Activated naive CD4-positive, alpha-beta T cell treated with anti-CD3 and anti-CD28 coated beads for 36 hours (primary cell): ENCODE results near the gene DELE1. TPM values are rescaled to one million over a fixed set of nuclear protein-coding genes. Genes with fewer than 3 reads are reported as not detected.
A peak's percentile ranks its signal among the peaks of the same experiment; 100 is the strongest.
"Not testable (repeated sequence)": the region's sequence is repeated elsewhere in the genome, so short reads cannot be mapped to it uniquely, and the experiment has no call there.

Experiments used
- CTCF ChIA-PET: fragments of 350-600 bp; sonication (Branson Sonifier 250); formaldehyde crosslinking; loops from one replicate; lab custom pipeline; 2021; ENCODE audit warnings: antibody characterized with exemption; lab: Charles Lee
- DNase-seq: peaks from one replicate; pipeline ENCODE4 v3.0.0-alpha.2; 2020
- H3K27ac Mint-ChIP-seq: one replicate; pipeline ENCODE4 v1.8.0; 2021; ENCODE audit warnings: mild to moderate bottlenecking, mixed read lengths
- H3K27me3 Mint-ChIP-seq: one replicate; pipeline ENCODE4 v1.8.0; 2021; ENCODE audit warnings: low read depth, mixed read lengths
- H3K36me3 Mint-ChIP-seq: one replicate; pipeline ENCODE4 v1.8.0; 2021; ENCODE audit warnings: low read depth, mixed read lengths
- H3K4me1 Mint-ChIP-seq: one replicate; pipeline ENCODE4 v1.8.0; 2021; ENCODE audit warnings: low read depth, mixed read lengths
- H3K4me3 Mint-ChIP-seq: one replicate; pipeline ENCODE4 v1.8.0; 2021; ENCODE audit warnings: mild to moderate bottlenecking, moderate library complexity, mixed read lengths
- H3K9me3 Mint-ChIP-seq: one replicate; pipeline ENCODE4 v1.8.0; 2021; ENCODE audit warnings: mixed read lengths
- intact Hi-C: fragments of 100-400 bp; cut with micrococcal nuclease; formaldehyde crosslinking; loops from one replicate; pipeline ENCODE4 v1.15.1; 2023
- total RNA-seq, 2 experiments: library from RNA; stranded (reverse); gene quantifications; one replicate each; pipeline ENCODE4 v1.2.3, GENCODE V29; 2021

The DELE1 gene
- total RNA-seq, 2 experiments from 2014 or later, result 48.0 to 50.6 TPM

- CTCF ChIA-PET, result interaction anchor here (0.6 to 8.6 kb wide), 57 partner anchors 8 to 241 kb away, joined by 3 to 161 read pairs (median 4); partner anchors contain the start of genes DELE1, PCDH12 and RNF14
- H3K27ac Mint-ChIP-seq, result no peak overlapping the region
- peaks cover 62% of the 10 kb centered on the region for H3K27me3 Mint-ChIP-seq
- H3K36me3 Mint-ChIP-seq, result no peaks in the 10 kb centered on the region
- peak; percentile 96 for DNase-seq
- no peaks in the 10 kb centered on the region for H3K9me3 Mint-ChIP-seq
- H3K4me1 Mint-ChIP-seq, result peaks cover 19% of the 10 kb centered on the region
- H3K4me3 Mint-ChIP-seq, result peak overlapping the region; percentile 65
- intact Hi-C loops, result loop anchor here (1.0 to 10.0 kb wide), 9 partner anchors 30 to 464 kb away; partner anchors contain the start of genes PCDHGA10 and PCDHGB7
These were observed 44.8 kb upstream of the DELE1 start for GRCh38 chr5:141878711-141879425.

- H3K4me3 Mint-ChIP-seq, result no peak overlapping the region
- H3K36me3 Mint-ChIP-seq, result no peaks in the 10 kb centered on the region
- CTCF ChIA-PET, result interaction anchor here (0.6 to 8.6 kb wide), 57 partner anchors 9 to 443 kb away, joined by 3 to 161 read pairs (median 5); partner anchors contain the start of genes DELE1, PCDH12 and RNF14
- H3K9me3 Mint-ChIP-seq, result no peaks in the 10 kb centered on the region
- no peak for DNase-seq
- intact Hi-C loops, result loop anchor here (1.0 to 10.0 kb wide), 9 partner anchors 30 to 465 kb away; partner anchors contain the start of genes PCDHGA10 and PCDHGB7
- peaks cover 19% of the 10 kb centered on the region for H3K4me1 Mint-ChIP-seq
- H3K27me3 Mint-ChIP-seq, result peaks cover 60% of the 10 kb centered on the region
- no peak overlapping the region for H3K27ac Mint-ChIP-seq
These were observed 44.3 kb upstream of the DELE1 start for GRCh38 chr5:141879426-141879759.

GRCh38 chr5:141879941-141880738 lies 43.5 kb upstream of the DELE1 start:
- H3K36me3 Mint-ChIP-seq, result no peaks in the 10 kb centered on the region
- no peak for DNase-seq

GRCh38 chr5:141880961-141881801 lies 42.5 kb upstream of the DELE1 start:
- Mint-ChIP-seq H3K9me3 (no peaks in the 10 kb centered on the region), H3K4me1 (peaks cover 19% of the 10 kb centered on the region), H3K4me3 (no peak overlapping the region), H3K27ac (no peak overlapping the region), H3K27me3 (peaks cover 58% of the 10 kb centered on the region), H3K36me3 (no peaks in the 10 kb centered on the region)
- CTCF ChIA-PET, result interaction anchor here (0.6 to 8.6 kb wide), 18 partner anchors 9 to 216 kb away, joined by 3 to 161 read pairs (median 10); partner anchors contain the start of genes DELE1 and PCDH12
- DNase-seq, result no peak
- intact Hi-C loops, result no loop called here

More at GRCh38 chr5:141879941-141880738, 43.5 kb upstream of the DELE1 start:
- no peak overlapping the region for H3K27ac Mint-ChIP-seq
- H3K9me3 Mint-ChIP-seq, result no peaks in the 10 kb centered on the region
- H3K4me1 Mint-ChIP-seq, result peaks cover 19% of the 10 kb centered on the region
- H3K27me3 Mint-ChIP-seq, result peaks cover 61% of the 10 kb centered on the region
- CTCF ChIA-PET, result interaction anchor here (0.6 to 8.6 kb wide), 43 partner anchors 10 to 442 kb away, joined by 3 to 161 read pairs (median 6); partner anchors contain the start of genes DELE1 and PCDH12
- intact Hi-C loops, result loop anchor here (1.0 to 10.0 kb wide), 9 partner anchors 31 to 465 kb away; partner anchors contain the start of genes PCDHGA10 and PCDHGB7
- no peak overlapping the region for H3K4me3 Mint-ChIP-seq

DNA sequence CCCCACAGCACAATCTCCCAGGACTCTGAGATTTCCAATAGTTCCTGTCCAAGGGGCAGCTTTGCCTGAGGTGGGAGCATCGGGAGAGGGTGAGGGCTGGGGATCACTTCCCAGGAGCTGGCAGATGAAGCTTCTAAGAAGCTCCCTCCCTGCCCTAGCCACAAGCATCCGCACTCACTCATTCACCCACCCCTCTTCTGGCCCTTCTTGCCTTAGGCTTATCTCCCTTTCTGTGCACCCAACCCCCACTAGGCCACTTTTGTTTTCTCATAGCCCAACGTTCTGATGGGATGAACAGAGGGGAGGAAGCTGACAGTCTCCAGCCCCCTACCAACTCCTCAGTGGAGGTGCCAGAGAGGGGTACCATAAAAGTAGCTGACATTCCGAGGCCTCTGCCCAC lies 41.8 kb upstream of the DELE1 start:
- CTCF ChIA-PET, result interaction anchor here (1.6 to 8.6 kb wide), 9 partner anchors 8 to 217 kb away, joined by 4 to 161 read pairs (median 25); partner anchors contain the start of gene PCDH12
- intact Hi-C loops, result no loop called here
- peaks cover 59% of the 10 kb centered on the region for H3K27me3 Mint-ChIP-seq

GRCh38 chr5:141882594-141883183 lies 41.0 kb upstream of the DELE1 start:
- no peak overlapping the region for H3K4me3 Mint-ChIP-seq
- CTCF ChIA-PET, result interaction anchor here (1.2 to 8.6 kb wide), 7 partner anchors 7 to 218 kb away, joined by 4 to 161 read pairs (median 50); no protein-coding TSS in a partner anchor
- no peaks in the 10 kb centered on the region for H3K9me3 Mint-ChIP-seq
- peaks cover 10% of the 10 kb centered on the region for H3K4me1 Mint-ChIP-seq
- DNase-seq, result no peak
- intact Hi-C loops, result no loop called here
- no peaks in the 10 kb centered on the region for H3K36me3 Mint-ChIP-seq
- peaks cover 51% of the 10 kb centered on the region for H3K27me3 Mint-ChIP-seq
- no peak overlapping the region for H3K27ac Mint-ChIP-seq

More for the DNA sequence above, 41.8 kb upstream of the DELE1 start:
- no peak overlapping the region for H3K4me3 Mint-ChIP-seq
- no peaks in the 10 kb centered on the region for H3K9me3 Mint-ChIP-seq
- no peak overlapping the region for H3K27ac Mint-ChIP-seq
- no peaks in the 10 kb centered on the region for H3K36me3 Mint-ChIP-seq
- no peak for DNase-seq
- peaks cover 19% of the 10 kb centered on the region for H3K4me1 Mint-ChIP-seq

GRCh38 chr5:141883184-141883891 lies 40.3 kb upstream of the DELE1 start:
- intact Hi-C loops, result no loop called here
- DNase-seq, result peak; percentile 48
- CTCF ChIA-PET, result interaction anchor here (1.2 to 7.7 kb wide), 4 partner anchors 77 to 219 kb away, joined by 4 to 102 read pairs (median 34); no protein-coding TSS in a partner anchor
- no peak overlapping the region for H3K4me3 Mint-ChIP-seq
- no peaks in the 10 kb centered on the region for H3K36me3 Mint-ChIP-seq
- H3K27ac Mint-ChIP-seq, result no peak overlapping the region
- no peaks in the 10 kb centered on the region for H3K9me3 Mint-ChIP-seq
- peaks cover 9% of the 10 kb centered on the region for H3K4me1 Mint-ChIP-seq
- peaks cover 48% of the 10 kb centered on the region for H3K27me3 Mint-ChIP-seq

DNA sequence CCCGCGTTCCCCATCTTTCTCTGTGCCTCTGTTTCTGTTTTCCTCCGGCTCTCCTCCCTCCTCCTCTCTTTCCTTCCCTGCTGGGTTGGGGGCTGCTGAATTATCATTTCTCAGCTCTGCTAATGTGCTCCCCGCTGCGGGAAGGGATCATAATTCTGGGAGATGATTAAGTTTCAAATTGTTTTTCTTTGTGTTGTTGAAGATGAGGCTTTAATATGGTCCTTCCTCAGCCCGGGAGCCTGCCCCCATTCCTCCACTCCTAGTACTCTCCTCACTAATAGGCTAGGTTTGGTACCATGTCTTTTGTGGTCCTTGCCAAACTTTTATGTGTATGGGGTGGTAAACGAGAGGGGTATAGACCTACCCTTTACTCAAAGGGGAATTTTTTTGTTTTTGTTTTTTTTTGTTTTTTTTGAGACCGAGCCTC lies 39.8 kb upstream of the DELE1 start:
- no peaks in the 10 kb centered on the region for H3K9me3 Mint-ChIP-seq
- peaks cover 45% of the 10 kb centered on the region for H3K27me3 Mint-ChIP-seq
- CTCF ChIA-PET, result interaction anchor here (1.2 to 7.7 kb wide), 4 partner anchors 76 to 219 kb away, joined by 4 to 102 read pairs (median 34); no protein-coding TSS in a partner anchor
- intact Hi-C loops, result no loop called here
- H3K4me3 Mint-ChIP-seq, result no peak overlapping the region
- no peaks in the 10 kb centered on the region for H3K36me3 Mint-ChIP-seq
- H3K27ac Mint-ChIP-seq, result no peak overlapping the region
- H3K4me1 Mint-ChIP-seq, result peaks cover 4% of the 10 kb centered on the region
- no peak for DNase-seq

- H3K27ac Mint-ChIP-seq, result no peak overlapping the region
- no peaks in the 10 kb centered on the region for H3K9me3 Mint-ChIP-seq
- H3K27me3 Mint-ChIP-seq, result peaks cover 24% of the 10 kb centered on the region
- no peaks in the 10 kb centered on the region for H3K36me3 Mint-ChIP-seq
- H3K4me3 Mint-ChIP-seq, result no peak overlapping the region
- CTCF ChIA-PET, result interaction anchor here (0.8 to 5.2 kb wide), 6 partner anchors 9 to 442 kb away, joined by 3 to 54 read pairs (median 3); partner anchors contain the start of gene PCDH12
- no peaks in the 10 kb centered on the region for H3K4me1 Mint-ChIP-seq
- intact Hi-C loops, result loop anchor here (1.0 to 2.0 kb wide), 2 partner anchors 25 to 71 kb away; no protein-coding TSS in a partner anchor
- peak; percentile 29 for DNase-seq
These were observed 34.3 kb upstream of the DELE1 start for GRCh38 chr5:141889282-141889871.

DNA sequence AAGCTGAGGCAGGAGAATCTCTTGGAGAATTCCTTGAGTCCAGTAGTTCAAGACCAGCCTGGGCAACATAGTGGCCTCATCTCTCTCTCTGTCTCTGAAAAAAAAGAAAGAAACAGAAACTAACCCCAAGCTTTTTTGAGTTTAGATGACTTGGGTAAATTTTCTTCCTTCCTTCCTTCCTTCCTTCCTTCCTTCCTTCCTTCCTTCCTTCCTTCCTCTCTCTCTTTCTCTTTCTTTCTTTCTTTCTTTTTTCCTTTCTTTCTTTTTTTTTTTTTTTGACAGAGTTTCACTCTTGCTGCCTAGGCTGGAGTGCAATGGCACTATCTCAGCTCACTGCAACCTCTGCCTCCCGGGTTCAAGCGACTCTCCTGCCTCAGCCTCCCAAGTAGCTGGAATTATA lies 33.2 kb upstream of the DELE1 start:
- intact Hi-C loops, H3K4me3 Mint-ChIP-seq, H3K27ac Mint-ChIP-seq, H3K4me1 Mint-ChIP-seq, H3K9me3 Mint-ChIP-seq, DNase-seq, H3K36me3 Mint-ChIP-seq: not testable (repeated sequence)
- H3K27me3 Mint-ChIP-seq, result peaks cover 14% of the 10 kb centered on the region
- CTCF ChIA-PET, result interaction anchor here (0.6 to 5.2 kb wide), 8 partner anchors 8 to 128 kb away, joined by 3 to 54 read pairs (median 3); partner anchors contain the start of genes PCDH1 and PCDH12
